Ascending aorta (tissue), 2 donors: ENCODE results near the gene RPE65. TPM values are rescaled to one million over a fixed set of nuclear protein-coding genes. Genes with fewer than 3 reads are reported as not detected.

Experiments used
- DNase-seq, 2 donors: peaks; one replicate each; pipeline ENCODE4 v3.0.0-alpha.2; 2019; ENCODE audit warnings: low spot score in 2 of 2
- H3K27ac ChIP-seq, 2 donors: fragments of 200-600 bp; sonication (generic); one replicate each; pipeline ENCODE4 v1.5.1; 2016 to 2017; ENCODE audit warnings: mild to moderate bottlenecking in 1 of 2
- H3K27me3 ChIP-seq: fragments of 200-600 bp; sonication (generic); one replicate; pipeline ENCODE4 v1.5.1; 2017
- H3K36me3 ChIP-seq, 2 donors: fragments of 200-600 bp; sonication (generic); one replicate each; pipeline ENCODE4 v1.5.1; 2016
- H3K4me1 ChIP-seq, 2 donors: fragments of 200-600 bp; sonication (generic); one replicate each; pipeline ENCODE4 v1.5.1; 2016 to 2017; ENCODE audit warnings: mild to moderate bottlenecking in 1 of 2
- H3K4me3 ChIP-seq, 2 donors: fragments of 200-600 bp; sonication (generic); one replicate each; pipeline ENCODE4 v1.5.1; 2016 to 2017; ENCODE audit warnings: mild to moderate bottlenecking in 1 of 2
- H3K9me3 ChIP-seq, 2 donors: fragments of 200-600 bp; sonication (generic); one replicate each; pipeline ENCODE4 v1.5.1; 2016
- intact Hi-C: fragments of 100-400 bp; cut with DNase I; formaldehyde crosslinking; loops from one replicate; pipeline ENCODE4 v1.15.1; 2023
- total RNA-seq: library from RNA; depleted of rRNA; stranded (reverse); fragments of >200 nt; gene quantifications from one replicate; pipeline ENCODE4 v1.1.0, GENCODE V29; 2016
- TF ChIP-seq, protein P1 (sequence below), 3 experiments: fragments of 200-600 bp in 2 of 3; fragments of 450-650 bp in 1 of 3; sonication (generic) in 2 of 3; IDR thresholded peaks; one replicate each; pipeline ENCODE4 v1.5.1; 2016 to 2019; ENCODE audit warnings: antibody characterized with exemption in 3 of 3, mild to moderate bottlenecking in 1 of 3, moderate library complexity in 1 of 3

RPE65 gene
- total RNA-seq, 1 donor from 2014 or later: not detected

DNA sequence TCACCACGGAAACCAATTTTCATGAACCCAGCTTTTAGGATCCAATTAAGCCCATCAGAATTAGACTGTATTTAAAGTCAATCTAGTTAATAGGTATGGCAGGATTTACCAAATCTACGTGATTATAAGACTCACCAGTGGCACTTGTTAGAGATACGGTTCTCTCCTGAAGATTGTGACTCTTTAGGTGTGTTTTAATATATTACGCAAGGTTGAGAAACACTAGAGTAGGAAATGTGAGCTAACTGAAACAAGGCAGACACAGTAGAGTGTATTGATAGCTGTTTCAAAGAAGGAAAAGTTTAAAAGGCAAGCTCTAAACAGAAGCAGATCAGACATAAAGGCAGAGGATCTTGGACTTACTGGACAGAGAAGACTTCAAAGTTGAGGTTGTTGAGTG is 11.2 kb upstream of the RPE65 start:
- H3K9me3 ChIP-seq: no peaks in the 10 kb centered on the region
- H3K27ac ChIP-seq: no peak overlapping the region
- H3K36me3 ChIP-seq: no peaks in the 10 kb centered on the region
- TF ChIP-seq, protein P1, sequence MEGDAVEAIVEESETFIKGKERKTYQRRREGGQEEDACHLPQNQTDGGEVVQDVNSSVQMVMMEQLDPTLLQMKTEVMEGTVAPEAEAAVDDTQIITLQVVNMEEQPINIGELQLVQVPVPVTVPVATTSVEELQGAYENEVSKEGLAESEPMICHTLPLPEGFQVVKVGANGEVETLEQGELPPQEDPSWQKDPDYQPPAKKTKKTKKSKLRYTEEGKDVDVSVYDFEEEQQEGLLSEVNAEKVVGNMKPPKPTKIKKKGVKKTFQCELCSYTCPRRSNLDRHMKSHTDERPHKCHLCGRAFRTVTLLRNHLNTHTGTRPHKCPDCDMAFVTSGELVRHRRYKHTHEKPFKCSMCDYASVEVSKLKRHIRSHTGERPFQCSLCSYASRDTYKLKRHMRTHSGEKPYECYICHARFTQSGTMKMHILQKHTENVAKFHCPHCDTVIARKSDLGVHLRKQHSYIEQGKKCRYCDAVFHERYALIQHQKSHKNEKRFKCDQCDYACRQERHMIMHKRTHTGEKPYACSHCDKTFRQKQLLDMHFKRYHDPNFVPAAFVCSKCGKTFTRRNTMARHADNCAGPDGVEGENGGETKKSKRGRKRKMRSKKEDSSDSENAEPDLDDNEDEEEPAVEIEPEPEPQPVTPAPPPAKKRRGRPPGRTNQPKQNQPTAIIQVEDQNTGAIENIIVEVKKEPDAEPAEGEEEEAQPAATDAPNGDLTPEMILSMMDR (IDR thresholded peaks at IDR 0.05): no peak
- no peaks in the 10 kb centered on the region for H3K27me3 ChIP-seq
- no peak overlapping the region for H3K4me3 ChIP-seq
- no peak for DNase-seq
- no peaks in the 10 kb centered on the region for H3K4me1 ChIP-seq
- intact Hi-C loops: no loop called here

DNA sequence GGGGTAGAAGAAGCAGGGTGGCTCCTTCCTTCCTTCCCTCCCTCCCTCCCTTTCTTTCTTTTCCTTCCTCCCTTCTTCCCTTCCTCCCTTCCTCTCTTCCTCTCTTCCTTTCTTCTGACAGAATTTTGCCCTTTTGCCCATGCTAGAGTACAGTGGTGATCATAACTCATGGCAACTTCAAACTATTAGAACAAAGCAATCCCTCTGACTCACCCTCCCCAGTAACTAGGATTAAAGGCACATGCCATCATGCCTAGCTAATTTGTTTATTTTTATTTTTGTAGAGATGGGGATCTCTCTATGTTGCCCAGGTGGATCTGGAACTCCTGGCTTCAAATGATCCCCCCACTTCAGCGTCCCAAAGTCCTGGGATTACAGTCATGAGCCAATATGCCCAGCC is 10.0 kb upstream of the RPE65 start:
- Histone ChIP-seq H3K4me1 (no peaks in the 10 kb centered on the region), H3K9me3 (no peaks in the 10 kb centered on the region), H3K36me3 (no peaks in the 10 kb centered on the region), H3K4me3 (no peak overlapping the region), H3K27me3 (no peaks in the 10 kb centered on the region), H3K27ac (no peak overlapping the region)
- intact Hi-C loops: no loop called here
- TF ChIP-seq, protein P1 (IDR thresholded peaks at IDR 0.05): no peak
- no peak for DNase-seq

DNA sequence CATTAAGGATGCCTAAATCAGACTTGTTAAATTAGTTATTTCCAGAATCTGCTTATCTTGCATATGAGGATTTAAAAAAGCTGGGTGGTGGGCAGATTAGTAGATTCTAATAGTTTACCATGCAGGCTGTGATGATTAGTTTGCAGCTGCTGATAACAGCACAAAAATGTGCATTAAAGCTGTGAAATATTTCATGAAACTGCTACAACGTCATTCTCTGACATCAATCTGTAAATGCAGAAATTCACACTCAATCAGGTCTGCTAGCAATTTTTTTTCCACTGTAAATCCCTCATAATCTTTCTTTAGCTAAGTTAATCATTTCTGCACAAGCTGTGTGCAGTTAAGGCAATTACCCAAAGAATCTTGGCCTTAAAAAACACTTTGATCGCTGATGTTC is 9.3 kb upstream of the RPE65 start:
- Histone ChIP-seq H3K4me3 (no peak overlapping the region), H3K36me3 (no peaks in the 10 kb centered on the region), H3K27ac (no peak overlapping the region), H3K4me1 (no peaks in the 10 kb centered on the region), H3K27me3 (no peaks in the 10 kb centered on the region), H3K9me3 (no peaks in the 10 kb centered on the region)
- no peak for DNase-seq
- TF ChIP-seq, protein P1 (IDR thresholded peaks at IDR 0.05): no peak
- intact Hi-C loops: no loop called here

DNA sequence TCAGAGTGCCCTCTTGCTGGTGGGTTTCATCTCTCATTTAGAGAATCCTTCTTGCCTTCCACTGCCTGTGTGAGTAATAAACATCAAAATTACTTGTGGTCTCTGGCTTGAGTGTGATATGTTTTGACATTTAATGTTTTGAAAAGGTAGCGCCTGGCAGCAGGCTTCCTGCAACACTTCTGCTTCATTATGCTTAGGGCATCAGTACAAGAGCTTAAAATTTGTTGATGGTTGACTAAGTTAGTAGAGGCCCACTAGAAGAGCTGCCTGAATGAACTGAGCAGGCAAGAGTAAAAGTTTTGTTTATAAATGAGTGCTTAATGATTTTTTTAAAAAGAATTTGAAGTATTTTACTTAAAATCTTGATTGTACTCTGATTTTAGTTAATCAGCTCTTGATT is 6.4 kb upstream of the RPE65 start:
- H3K27me3 ChIP-seq: no peaks in the 10 kb centered on the region
- H3K27ac ChIP-seq: no peak overlapping the region
- no peaks in the 10 kb centered on the region for H3K4me1 ChIP-seq
- H3K4me3 ChIP-seq: no peak overlapping the region
- H3K36me3 ChIP-seq: no peaks in the 10 kb centered on the region
- no peaks in the 10 kb centered on the region for H3K9me3 ChIP-seq
- DNase-seq: no peak
- intact Hi-C loops: no loop called here
- TF ChIP-seq, protein P1 (IDR thresholded peaks at IDR 0.05): no peak

DNA sequence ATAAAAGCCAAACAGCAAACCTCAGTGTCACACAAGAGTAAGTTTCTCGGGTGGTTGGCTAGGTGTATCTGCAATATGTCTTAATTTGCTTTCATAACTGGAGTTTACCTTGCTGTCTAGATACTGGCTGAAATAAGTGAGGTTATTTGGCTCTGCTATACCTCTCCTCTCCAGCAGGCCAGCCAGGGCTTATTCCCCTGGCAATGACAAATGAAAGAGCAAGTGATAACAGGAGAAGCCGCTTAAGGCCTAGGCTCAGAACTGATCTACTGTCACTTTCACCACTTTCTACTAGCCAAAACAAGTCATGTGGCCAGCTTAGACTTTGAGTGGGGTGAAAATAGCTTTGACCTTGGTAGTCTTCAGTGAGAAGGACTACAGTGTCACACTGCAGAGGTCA is 4.8 kb upstream of the RPE65 start:
- intact Hi-C loops: no loop called here
- H3K4me1 ChIP-seq: no peaks in the 10 kb centered on the region
- no peaks in the 10 kb centered on the region for H3K36me3 ChIP-seq

More for the DNA sequence above, 4.8 kb upstream of the RPE65 start:
- no peak for DNase-seq
- Histone ChIP-seq H3K4me3 (no peak overlapping the region), H3K9me3 (no peaks in the 10 kb centered on the region), H3K27me3 (no peaks in the 10 kb centered on the region), H3K27ac (no peak overlapping the region)
- TF ChIP-seq, protein P1 (IDR thresholded peaks at IDR 0.05): no peak
